Left lung (tissue), 10 donors: ENCODE measurements around the gene TCF3. TPM values are rescaled to one million over a fixed set of nuclear protein-coding genes. Genes with fewer than 3 reads are reported as not detected.

ENCODE experiments used
- ATAC-seq: fragments of 200-7000 bp; cut with Tn5 transposase; one replicate; pipeline ENCODE4 v1.9.1; 2020; ENCODE audit warnings: moderate library complexity
- DNase-seq, 4 donors: peaks; one replicate each; pipeline ENCODE4 v3.0.0-alpha.2; 2013 to 2020
- H3K27ac ChIP-seq, 2 donors: fragments of 200-600 bp; sonication (generic) in 1 of 2; one replicate each; pipeline versions ENCODE4 v1.5.0 to v1.8.0; 2020 to 2021
- H3K27me3 ChIP-seq, 2 donors: fragments of 200-600 bp; sonication (generic) in 1 of 2; one replicate each; pipeline versions ENCODE4 v1.5.0 to v1.8.0; 2020 to 2021
- H3K36me3 ChIP-seq, 2 donors: fragments of 200-600 bp; sonication (generic) in 1 of 2; one replicate each; pipeline versions ENCODE4 v1.5.0 to v1.8.0; 2020 to 2021
- H3K4me1 ChIP-seq, 2 donors: fragments of 200-600 bp; one replicate each; pipeline ENCODE4 v1.8.0; 2021
- H3K4me3 ChIP-seq, 2 donors: fragments of 200-600 bp; sonication (generic) in 1 of 2; one replicate each; pipeline versions ENCODE4 v1.5.0 to v1.8.0; 2020 to 2021; ENCODE audit warnings: mild to moderate bottlenecking in 1 of 2
- H3K9me3 ChIP-seq, 2 donors: fragments of 200-600 bp; sonication (generic) in 1 of 2; one replicate each; pipeline versions ENCODE4 v1.5.0 to v1.8.0; 2020 to 2021
- CTCF ChIP-seq, 2 donors: fragments of 200-600 bp; sonication (generic) in 1 of 2; IDR thresholded peaks; one replicate each; pipeline versions ENCODE4 v1.5.0 to v1.8.0; 2021; ENCODE audit warnings: antibody characterized with exemption in 2 of 2
- intact Hi-C, 2 donors: fragments of 100-400 bp; cut with DNase I; formaldehyde crosslinking; loops; one replicate each; pipeline versions ENCODE4 v1.11.2 to v1.14.2; 2022
- polyA plus RNA-seq, 6 donors: library from polyadenylated mRNA; unstranded; fragments of 120-200 nt; gene quantifications; one replicate each; pipeline ENCODE4 v1.2.1, GENCODE V29; 2013; ENCODE audit not compliant: insufficient read length in 6 of 6
- total RNA-seq, 2 donors: library from RNA; stranded (reverse); fragmentation: NEBNext Ultra II Directional; extraction: Animal tissue kit (Norgen Biotek cat#: 25700); gene quantifications; one replicate each; pipeline ENCODE4 v1.2.1, GENCODE V29; 2021
- donor health status: DM: no; HTN: yes; CAD: no.
- donor health status: DM: no; HTN: no; CAD: no.

Gene TCF3
- total and polyA plus RNA-seq, 8 donors = 57.9 to 149 (median 124) TPM

DNA sequence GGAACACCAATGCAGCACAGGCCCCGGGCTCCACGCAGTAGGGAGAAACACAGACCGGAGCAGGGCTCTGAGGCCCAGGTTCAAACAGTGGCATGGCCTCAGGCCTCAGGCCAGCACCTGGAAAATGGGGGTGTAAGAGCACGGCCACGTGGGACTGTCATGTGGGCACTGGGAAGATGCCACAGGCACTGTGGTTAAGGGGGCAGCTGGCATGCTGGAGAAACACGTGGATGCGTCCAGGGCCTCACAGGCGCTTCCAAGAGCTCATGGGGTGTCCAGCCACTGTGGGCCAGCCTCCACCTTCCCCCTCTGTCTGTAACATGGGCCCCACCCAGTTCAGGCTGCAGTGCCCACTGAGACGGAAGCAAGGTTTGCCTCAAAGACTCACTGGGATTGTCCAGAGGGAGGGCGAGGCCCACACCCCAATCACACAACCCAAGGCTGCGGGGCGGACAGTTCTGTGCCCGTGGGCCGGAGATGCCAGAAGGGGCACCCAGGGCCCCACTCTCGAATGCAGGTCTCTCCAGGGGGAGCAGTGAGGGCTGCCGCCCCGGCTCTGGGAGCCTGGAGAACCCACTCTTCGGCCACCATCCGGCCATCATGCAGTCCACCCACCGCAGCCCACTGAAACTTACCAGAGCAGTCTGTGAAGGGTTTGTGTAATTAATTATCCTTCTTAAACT, 53.5 kb downstream of the TCF3 start:
- no peaks in the 10 kb centered on the region for H3K9me3 ChIP-seq
- DNase-seq (no peak), ATAC-seq (no peak)
- TF ChIP-seq CTCF (IDR thresholded peaks at IDR 0.05) = no peak
- H3K4me1 ChIP-seq = peaks cover 5 to 27% of the 10 kb centered on the region in 2 donors
- H3K36me3 ChIP-seq = peaks cover 0 to 58% of the 10 kb centered on the region in 2 donors
- intact Hi-C loops = no loop called here
- H3K4me3 ChIP-seq = no peak overlapping the region
- H3K27me3 ChIP-seq = no peaks in the 10 kb centered on the region
- no peak overlapping the region for H3K27ac ChIP-seq

- Histone ChIP-seq H3K4me1 (peaks cover 13 to 32% of the 10 kb centered on the region in 2 donors), H3K9me3 (no peaks in the 10 kb centered on the region), H3K36me3 (peaks cover 0 to 30% of the 10 kb centered on the region in 2 donors), H3K4me3 (peak overlapping the region in 1 of 2 donors; percentile 80), H3K27ac (peak overlapping the region in 1 of 2 donors; percentile 90), H3K27me3 (no peaks in the 10 kb centered on the region)
- ATAC-seq = no peak
- intact Hi-C loops = no loop called here
- no peak for TF ChIP-seq CTCF (IDR thresholded peaks at IDR 0.05)
- no peak for DNase-seq
Observed at GRCh38 chr19:1593501-1593772, 59.0 kb downstream of the TCF3 start.

DNA sequence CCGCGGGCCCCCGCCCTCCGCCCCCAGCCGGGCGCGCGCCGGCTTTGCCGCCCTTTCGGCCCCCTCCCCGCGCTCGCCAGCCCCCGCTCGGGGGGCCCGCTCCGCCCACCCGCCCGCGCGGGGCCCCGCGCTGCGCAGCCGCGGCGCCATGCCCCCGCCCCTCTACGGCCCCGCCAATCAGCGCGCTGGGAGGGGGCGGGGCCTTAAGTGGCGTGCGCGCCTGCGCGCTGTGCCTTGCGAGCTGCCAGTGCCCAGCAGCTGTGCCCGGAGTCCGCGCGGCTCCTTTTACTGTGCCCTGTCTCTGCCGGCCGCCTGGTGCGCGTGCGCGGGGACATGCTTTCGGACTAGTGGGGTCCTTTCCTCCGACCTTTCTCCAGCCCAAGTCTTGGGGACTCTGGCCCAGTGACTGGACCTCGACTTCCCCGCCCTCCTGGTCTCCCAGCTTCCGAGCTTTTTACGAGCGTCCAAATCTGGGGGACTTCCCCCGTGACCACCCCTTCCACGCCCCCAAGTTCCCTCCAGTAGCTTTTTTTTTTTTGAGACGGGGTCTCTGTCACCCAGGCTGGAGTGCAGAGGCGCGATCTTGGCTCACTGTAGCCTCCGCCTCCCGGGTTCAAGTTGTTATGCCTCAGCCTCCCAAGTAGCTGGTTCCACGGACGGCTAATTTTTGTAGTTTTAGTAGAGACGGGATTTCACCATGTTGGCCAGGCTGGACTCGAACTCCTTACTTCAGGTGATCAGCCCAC, 59.5 kb downstream of the TCF3 start, which contains the start of gene MBD3:
Gene MBD3 (minus strand): TSS at position 111 of the 746 bp plus-strand sequence. CDS start 234 bp downstream, outside the sequence.
- no peaks in the 10 kb centered on the region for H3K9me3 ChIP-seq
- peak; percentile 91 to 97 (median 94) for DNase-seq
- peak; percentile 95 for ATAC-seq
- peak within 1 kb of the TSS; percentile 90 to 95 for H3K27ac ChIP-seq
- intact Hi-C loops = no loop called here
- H3K36me3 ChIP-seq = peaks cover 0 to 25% of the 10 kb centered on the region in 2 donors
- no peaks in the 10 kb centered on the region for H3K27me3 ChIP-seq
- H3K4me3 ChIP-seq = peak within 1 kb of the TSS; percentile 68 to 80
- peaks cover 13 to 32% of the 10 kb centered on the region in 2 donors for H3K4me1 ChIP-seq
- TF ChIP-seq CTCF (IDR thresholded peaks at IDR 0.05) = peak in 1 of 2 donors; percentile 23

GRCh38 chr19:1592024-1592754, 60.2 kb downstream of the TCF3 start:
- H3K27me3 ChIP-seq = no peaks in the 10 kb centered on the region
- intact Hi-C loops = no loop called here
- peak overlapping the region; percentile 90 to 95 for H3K27ac ChIP-seq
- peaks cover 0 to 17% of the 10 kb centered on the region in 2 donors for H3K36me3 ChIP-seq
- DNase-seq (peak; percentile 86 to 95 (median 90)), ATAC-seq (peak; percentile 85)
- H3K9me3 ChIP-seq = no peaks in the 10 kb centered on the region
- TF ChIP-seq CTCF (IDR thresholded peaks at IDR 0.05) = no peak
- peak overlapping the region; percentile 68 to 80 for H3K4me3 ChIP-seq
- H3K4me1 ChIP-seq = peaks cover 13 to 32% of the 10 kb centered on the region in 2 donors
